HG02852 (cell line): ENCODE results near the gene ECHDC3.

ENCODE experiments used
- ATAC-seq: cut with Tn5 transposase; IDR thresholded peaks from one replicate; pipeline ENCODE4 v1.9.1; 2021; ENCODE audit warnings: mild to moderate bottlenecking, moderate library complexity; ENCODE audit not compliant: unreplicated experiment

The ECHDC3 gene

DNA sequence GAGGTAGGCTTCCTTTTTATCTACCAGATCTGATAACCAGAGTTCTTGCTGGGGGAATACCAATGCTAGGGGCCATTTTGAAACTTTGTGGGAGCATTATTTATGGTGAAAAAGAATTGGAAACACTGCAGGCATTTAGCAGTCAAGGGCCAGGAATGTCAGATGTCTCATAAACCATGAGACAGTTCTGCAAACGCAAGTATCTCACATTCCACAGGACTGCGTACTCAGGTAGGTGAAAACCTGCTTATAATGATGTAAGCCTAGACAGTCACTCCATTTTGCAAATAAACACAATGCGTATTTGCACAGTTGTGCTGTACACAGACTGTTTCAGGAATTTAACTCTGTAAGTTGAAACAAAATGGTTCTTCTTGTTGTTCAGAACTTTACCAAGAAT lies 33.9 kb downstream of the ECHDC3 start:
- no peak for ATAC-seq

DNA sequence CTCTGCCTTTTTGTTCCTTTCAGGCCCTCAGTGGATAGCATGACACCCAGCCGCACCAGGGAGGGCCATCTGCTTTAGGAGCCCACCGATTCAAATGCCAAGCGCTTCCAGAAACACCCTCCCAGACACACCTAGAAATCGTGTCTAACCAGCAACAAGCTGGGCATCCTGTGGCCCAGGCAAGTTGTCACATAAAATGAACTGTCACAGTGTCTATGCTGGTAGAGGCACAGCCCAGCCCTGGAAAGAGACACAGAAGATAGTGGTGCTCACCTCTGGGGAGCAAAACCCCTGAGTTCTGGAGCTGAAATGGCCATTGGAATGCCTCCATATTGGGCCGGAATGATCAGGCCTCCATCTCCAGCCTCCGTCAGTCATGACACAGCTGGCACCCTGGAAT lies 38.9 kb downstream of the ECHDC3 start:
- no peak for ATAC-seq

DNA sequence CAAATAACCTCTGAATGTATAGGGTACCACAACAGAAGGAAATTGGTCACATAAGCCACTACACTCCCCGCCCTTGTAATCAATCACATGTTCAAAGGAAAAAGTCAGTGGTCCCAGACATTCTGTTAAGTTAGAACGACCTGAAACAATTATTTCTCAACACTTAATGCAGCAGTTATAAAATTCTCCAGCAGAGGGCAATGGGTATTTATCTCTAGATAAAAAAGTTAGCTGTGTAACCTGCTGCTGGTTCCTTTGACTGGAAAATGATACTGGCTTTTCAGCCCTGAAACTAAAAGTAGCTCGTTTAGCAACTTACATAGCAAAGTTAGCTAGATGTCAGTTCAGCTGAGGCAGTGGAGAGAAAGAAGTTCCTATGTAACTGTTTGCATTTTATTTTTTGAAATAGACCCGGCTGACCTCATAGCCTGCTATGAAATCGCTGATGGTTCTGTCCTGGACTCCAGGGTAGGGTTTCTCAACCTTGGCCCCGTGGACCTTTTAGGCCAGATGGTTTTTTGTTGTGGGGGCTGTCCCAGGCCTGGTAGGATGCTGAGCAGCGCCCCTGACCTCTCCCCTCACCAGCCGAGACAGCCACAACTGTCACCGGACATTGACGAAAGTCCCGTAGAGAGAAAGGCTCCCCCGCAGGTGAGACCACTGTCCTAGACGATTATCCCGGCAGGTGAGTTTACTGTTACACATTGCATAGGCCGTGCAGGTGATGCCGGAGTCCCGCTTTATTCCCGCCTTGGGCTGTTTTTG lies 40.8 kb downstream of the ECHDC3 start:
- peak; percentile 59 for ATAC-seq

DNA sequence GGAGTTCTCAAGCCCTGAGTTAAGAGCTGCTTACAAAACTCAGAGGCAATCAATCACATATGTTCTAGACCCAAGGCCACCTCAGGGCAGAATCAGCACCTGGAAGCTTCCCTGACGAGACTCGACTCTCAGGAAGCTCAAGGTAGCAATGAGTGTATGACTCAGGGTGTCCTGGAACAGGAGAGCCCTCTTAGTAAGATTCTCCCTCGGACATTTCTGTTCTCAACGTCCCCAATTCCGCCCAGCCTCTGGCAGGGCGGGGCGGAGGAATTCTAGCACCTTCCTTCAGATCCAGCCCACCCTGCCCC lies 41.3 kb downstream of the ECHDC3 start:
- no peak for ATAC-seq

DNA sequence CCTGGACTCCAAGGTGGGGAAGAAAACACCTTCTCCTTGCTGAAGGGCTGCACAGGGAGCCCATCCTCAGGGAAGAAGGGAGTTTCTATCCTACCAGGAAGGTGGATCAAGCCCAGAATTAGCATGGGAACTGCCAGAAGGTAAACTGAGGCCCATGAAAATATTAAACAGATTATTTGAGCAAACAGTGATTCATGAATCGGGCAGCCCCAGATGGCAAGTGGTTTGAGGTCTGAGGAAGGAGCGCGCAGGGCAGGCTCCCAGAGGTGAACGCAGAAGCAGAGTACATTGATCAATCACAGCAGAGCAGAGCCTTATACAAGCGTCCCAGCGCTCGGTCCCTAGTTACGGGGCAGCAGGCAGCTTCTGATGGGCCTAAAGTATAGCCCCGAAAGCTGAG lies 45.2 kb downstream of the ECHDC3 start:
- ATAC-seq = no peak

DNA sequence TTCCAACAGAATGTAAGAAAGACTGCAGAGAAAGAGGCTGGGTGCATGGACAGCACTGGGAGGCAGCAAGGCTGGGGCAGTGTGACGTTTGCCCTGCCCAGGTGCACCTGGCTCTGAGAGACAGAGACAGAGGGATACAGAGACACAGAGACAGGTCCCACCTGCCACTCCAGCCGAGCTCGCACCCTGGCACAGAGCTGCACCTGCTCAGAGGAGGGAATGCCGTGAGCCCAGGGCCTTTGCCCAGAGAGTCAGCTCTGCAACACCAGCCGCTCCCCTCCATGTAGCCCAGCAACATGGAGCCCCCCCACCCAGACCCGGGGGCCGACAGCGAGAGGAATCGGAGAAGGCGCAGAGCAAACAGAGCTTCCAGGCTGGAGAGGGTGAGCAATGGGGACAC lies 45.7 kb downstream of the ECHDC3 start:
- ATAC-seq = no peak

DNA sequence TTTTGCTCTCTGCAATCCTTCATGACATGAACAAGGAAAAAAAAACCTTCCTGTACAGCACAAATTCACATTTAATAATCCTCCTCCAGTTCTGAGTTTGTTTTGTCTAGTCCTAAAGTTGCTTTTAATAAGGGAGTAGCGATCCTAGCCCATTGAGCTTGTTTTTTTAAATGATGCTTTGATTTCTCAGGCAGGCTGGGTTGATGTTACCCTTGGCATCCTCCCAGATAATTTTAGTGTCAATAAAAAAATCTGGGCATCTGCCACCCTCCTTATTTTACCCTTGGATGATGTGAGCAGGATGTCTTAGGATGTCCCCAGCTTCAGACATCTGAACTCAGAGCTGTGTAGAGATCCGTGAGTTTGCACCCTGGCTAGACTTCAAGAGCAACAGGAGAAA lies 47.1 kb downstream of the ECHDC3 start:
- no peak for ATAC-seq

DNA sequence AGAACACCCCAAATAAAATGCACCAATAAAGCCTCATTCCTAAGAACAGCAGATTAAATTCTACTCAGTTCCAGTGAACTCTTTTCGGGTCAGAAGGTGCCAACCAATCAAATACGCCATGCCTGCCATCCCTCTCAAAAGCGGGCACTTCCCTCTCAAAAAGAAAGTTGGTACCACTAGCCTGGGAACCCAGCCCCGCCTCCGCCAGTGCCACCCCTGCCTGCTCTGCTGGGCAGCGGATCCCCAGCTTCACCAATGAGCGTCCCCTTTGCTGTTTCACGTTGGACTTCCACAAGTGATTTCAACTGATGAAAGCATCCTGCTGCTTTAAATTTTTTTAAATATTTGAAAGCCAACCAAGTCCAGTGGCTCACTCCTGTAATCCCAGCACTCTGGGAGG lies 47.8 kb downstream of the ECHDC3 start:
- no peak for ATAC-seq

DNA sequence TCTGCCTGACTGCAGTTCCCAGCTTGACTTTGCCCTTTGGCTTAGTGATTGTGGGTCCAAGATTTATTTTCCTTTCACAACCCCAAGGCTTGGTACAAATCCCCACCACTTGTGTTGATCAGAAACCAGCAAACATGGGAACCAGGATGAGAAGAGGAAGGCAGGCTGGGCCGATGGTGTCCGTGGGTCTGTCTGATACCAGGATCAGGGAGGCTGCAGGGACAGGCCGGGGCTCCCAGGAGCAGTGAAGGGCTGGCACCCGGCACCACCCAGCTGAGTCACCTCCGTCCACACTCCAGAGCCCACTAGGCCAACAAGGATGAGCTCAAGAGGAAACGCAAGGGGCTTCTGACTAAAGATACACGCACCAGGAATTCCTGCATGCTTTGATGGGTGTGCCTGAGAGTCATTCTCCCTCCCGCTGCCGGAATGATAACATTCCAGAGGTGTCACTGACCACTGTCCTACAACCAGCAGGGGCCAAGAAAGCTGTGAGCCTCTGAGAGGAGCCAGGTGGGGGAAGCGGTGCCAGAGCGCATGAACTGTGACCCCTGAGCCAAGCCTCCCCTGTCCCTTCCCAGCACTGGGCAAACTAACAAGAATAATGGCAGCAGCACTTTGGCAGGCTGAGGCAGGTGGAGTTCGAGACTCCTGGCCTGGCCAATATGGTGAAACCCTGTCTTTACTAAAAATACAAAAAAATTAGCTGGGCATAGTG lies 51.7 kb downstream of the ECHDC3 start:
- no peak for ATAC-seq

DNA sequence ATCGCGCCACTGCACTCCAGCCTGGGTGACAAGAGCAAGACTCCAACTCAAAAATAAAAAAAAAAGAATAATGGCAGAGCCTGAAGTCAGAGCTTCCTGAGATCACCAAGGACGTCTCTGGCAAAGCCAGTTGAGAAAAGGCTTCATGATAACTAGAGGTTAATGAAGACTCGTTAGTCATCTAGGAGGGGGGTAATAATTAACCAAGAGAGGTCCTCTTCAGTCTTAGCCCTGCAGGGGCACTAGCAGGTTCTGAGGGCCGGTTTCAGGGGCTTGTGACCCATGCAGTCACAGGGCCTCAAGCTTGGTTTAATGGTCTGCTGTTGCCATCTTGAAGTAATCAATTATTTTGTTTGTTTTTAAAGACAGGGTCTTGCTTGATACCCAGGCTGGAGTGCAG lies 52.4 kb downstream of the ECHDC3 start:
- no peak for ATAC-seq

DNA sequence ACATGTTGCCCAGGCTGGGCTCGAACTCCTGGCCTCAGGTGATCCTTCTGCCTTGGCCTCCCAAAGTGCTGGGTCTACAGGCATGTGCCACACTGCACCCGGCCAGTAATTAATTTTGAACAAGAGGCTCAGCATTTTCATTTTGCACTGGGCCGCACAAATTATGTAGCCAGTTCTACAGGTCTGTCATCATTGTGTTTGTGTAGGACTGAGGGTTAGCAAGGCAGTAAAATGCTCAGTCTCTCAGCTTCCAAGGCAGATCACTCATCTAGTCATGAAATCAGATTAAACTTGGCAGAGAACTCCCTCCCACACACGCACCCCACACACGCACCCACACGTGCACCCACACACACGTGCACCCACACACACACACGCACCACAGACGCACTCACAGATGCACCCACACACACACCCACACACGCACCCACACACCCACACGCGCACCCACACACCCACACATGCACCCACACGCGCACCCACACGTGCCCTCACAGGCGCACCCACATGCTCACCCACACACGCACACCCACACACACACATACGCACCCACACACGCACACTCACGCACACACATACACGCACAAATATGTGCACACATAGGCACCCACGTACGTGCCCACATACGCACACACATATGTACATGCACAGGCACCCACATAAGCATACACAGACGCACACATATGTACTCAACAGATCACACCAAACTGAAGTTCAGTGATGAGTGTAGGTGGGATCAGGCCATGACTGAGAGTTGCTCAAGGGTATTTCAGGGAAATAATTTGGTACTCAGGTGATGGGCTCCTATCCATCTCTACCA lies 53.1 kb downstream of the ECHDC3 start:
- ATAC-seq = no peak

DNA sequence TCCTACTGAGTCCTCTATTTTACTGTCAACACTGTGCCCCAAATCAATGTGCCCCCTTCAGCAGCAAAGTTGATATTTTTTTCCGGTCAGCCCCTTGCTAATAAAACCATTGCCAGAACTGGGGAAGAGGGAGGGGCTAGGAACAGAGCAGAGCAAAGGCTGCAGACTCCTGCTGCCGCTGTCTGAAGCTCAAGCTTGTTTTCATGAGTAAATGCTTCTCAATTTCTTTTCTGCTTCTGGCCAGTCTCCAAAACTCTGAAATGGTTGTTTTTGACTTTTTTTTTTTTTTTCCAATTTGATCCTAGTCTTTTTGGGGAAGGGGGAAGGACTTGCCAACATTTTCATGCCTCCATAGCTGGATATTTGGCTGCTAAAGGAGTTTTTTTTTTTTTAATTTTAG lies 54.3 kb downstream of the ECHDC3 start:
- no peak for ATAC-seq

DNA sequence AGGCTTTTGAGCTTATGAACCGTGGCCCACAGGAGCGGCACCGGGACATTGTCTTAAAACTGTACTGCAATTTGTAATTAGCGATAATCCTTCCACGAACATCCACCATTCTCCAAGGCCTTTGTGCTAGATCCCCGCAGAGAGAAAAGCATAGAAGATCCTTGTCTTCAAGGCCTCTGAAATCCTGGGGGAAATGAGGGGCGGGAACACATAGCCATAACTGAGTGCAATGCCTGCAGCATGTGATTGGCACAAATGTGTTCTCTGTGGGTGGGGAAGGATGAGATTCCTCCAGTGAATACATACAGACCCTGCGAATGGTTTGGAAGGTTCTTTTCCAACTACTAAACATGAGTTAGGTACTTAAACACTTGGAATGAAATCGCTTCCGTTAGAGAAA lies 55.1 kb downstream of the ECHDC3 start:
- ATAC-seq = no peak

DNA sequence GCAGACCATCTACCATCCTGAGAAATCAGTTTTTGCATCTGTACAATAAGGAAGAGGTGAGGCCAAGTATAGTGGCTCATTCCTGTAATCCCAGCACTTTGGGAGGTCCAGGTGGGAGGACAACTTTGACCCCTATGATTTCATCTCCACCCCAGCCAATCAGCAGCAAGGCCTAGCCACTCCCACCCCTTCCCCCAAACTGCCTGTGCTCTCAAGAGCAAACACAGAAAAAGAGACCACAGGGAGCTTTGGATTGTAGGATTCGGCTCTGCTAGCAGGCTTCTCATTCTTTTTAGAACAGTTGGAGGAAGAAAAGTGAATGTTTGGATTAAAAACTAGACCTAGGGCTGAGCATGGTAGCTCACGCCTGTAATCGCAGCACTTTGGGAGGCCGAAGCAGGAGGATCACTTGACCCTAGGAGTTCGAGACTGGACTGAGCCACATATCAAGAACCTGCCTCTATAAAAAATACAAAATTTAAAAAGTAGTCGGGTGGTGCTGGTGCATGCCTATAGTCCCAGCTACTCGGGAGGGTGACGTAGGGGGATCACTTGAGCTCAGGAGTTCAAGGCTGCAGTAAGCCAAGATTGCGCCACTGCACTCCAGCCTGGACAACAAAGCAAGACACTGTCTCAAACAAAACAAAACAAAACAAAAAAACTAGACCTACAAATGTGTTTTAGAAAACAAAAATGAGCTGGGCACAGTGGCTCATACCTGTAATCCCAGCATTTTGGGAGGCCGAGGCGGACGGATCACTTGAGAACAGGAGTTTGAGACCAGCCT lies 55.9 kb downstream of the ECHDC3 start:
- no peak for ATAC-seq

DNA sequence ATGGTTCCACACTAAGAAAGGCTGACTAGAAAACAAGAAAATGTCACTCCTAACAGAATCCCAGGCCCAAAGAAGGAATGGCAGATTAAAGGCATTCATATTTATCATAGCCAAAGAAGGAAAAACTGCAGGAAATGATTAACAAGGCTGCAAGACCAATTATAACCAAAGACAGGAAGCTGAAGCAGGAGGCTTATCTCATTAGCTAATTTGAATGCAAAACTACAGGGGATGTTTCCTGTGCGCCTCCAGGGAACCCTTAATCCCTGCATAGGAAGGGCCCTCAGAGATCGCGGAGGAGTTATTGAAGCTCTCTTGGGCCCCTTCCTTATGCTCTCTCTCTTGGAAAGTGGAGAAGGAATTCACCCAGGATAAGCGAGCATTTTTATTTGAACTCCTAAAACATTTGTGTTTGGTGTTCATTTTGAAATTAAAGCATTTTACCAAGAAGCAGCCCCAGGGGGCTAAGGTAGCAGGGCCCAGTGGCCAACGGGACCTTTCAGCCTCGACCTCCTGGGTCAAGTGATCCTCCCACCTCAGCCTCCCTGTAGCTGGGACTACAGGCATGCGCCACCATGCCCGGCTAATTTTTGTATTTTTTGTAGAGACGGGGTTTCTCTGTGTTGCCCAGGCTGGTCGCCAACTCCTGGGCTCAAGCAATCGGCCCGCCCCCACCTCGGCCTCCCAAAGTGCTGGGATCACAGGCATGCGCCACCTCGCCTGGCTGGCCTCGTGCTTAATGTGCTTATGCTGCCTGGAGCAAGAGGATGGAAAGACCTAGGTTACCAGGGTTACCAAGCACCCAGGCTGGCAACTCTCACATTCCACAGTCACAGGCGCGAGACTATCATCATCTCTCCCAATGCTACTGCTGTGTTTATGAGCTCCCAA lies 56.9 kb downstream of the ECHDC3 start:
- no peak for ATAC-seq

DNA sequence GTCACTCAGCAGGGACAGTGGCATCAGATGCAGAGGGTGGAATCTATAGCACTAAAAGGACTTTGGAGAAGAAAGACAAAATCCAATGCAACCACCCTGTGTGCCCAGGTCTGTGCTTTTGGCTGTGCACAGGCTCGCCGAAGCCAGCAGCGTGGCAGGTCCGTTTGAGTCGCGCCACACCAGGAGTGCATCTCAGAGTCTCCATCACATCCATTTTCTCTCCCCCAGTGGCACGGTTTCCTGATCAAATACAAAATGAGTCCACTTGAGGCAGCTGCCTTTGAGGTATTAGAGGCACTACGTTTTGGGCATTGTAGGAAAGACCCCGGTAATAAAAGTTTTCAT lies 57.5 kb downstream of the ECHDC3 start:
- ATAC-seq = no peak

DNA sequence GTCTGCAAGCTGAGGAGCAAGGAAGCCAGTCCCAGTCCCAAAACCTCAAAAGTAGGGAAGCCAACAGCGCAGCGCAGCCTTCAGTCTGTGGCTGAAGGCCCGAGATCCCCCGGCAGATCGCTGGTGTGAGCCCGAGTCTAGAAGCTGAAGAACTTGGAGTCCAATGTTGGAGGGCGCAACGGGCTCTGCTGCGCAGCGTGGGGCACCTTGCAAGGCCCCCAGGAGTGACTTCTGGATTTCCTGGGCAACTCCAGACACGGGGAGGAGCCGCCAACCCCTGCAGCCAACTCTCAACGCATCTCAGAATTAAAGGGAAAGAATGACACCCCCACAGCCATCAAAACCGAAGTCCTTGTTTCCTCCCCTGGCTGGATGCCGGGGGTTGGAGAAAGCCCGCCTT lies 62.2 kb downstream of the ECHDC3 start:
- ATAC-seq = no peak

DNA sequence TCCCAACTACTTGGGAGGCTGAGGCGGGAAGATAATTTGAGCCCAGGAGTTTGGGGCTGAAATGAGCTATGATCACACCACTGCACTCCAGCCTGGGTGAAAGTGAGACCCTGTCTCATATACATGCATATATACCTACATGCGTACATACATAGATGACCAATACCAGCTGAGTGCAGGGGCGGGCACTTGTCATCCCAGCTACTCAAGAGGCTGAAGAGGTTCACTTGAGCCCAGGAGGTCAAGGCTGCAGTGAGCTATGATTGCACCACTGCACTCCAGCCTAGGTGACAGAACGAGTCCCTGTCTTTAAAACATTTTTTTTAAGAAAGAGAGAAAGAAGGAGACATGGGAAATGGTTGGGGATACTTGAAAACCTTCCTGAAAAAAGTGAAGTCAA lies 63.6 kb downstream of the ECHDC3 start:
- ATAC-seq = no peak

DNA sequence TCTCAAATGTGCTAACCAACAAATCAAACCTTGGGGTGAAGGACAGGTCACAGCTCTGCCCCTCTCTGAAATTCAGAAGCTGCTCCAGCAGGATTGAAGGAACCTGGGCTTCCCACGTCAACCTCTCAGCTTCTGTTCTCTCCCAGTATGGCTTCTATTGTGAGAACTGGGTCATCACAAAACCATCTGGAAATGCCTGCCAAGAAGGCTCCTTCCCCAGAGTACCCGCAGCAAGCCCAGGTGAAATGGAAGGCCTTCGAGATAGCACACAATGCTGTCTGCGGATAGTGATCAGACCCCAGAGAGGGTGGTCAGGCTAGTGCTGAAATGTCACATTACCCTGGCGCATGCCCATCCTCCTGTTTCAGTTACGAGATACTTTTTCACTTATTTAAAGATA lies 64.5 kb downstream of the ECHDC3 start:
- ATAC-seq = no peak

DNA sequence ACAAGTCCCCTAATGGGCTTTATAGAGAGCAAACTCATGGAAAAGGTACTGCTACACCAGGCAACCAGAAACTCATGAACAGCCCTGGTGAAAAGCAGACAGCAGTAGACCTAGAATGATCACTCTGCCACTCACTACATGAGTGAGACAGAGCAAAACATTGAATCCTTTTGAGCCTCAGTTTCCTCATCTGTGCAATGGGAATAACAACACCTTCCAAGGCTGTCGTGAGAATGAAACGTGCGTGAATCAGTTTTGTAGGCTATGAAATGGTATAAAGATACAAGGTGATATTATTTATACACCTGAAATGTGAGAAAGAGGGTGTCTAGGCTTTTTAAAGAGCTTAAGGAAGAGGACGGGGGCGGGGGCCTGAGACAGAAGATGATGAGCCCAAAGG lies 66.6 kb downstream of the ECHDC3 start:
- no peak for ATAC-seq
